B cell (primary cell): ENCODE results near the gene SYTL2. TPM values are rescaled to one million over a fixed set of nuclear protein-coding genes. Genes with fewer than 3 reads are reported as not detected.

Source experiments
- ATAC-seq: fragments of 200-7000 bp; cut with Tn5 transposase; one replicate; pipeline ENCODE4 v1.10.0; 2021; ENCODE audit warnings: low read depth, mild to moderate bottlenecking, moderate number of reproducible peaks, moderate library complexity
- CTCF ChIA-PET: fragments of 350-600 bp; sonication (Branson Sonifier 250); formaldehyde crosslinking; loops from one replicate; lab custom pipeline; 2021; ENCODE audit warnings: antibody characterized with exemption, inconsistent platforms; lab: Charles Lee
- POLR2A ChIA-PET: fragments of 350-600 bp; sonication (Branson Sonifier 250); formaldehyde crosslinking; loops from one replicate; lab custom pipeline; 2021; ENCODE audit warnings: antibody characterized with exemption; lab: Charles Lee
- DNase-seq: peaks from one replicate; pipeline ENCODE4 v3.0.0; 2013
- H2AFZ ChIP-seq: 2 replicates; pipeline ENCODE4 v1.6.1; 2012; ENCODE audit warnings: mild to moderate bottlenecking, low read depth, low read length; ENCODE audit not compliant: insufficient read depth, poor library complexity, severe bottlenecking
- H3K27ac ChIP-seq, 2 donors: 1 replicate in 1 of 2; 2 replicates in 1 of 2; pipeline ENCODE4 v1.5.1; 2012 to 2013; ENCODE audit warnings: low read length in 2 of 2, mild to moderate bottlenecking in 2 of 2, moderate library complexity in 1 of 2
- H3K27me3 ChIP-seq, 4 experiments: fragments of 200-600 bp in 1 of 4; sonication (generic) in 1 of 4; replicated peaks in 1 of 4; 1 replicate in 2 of 4; 2 replicates in 2 of 4; pipeline versions ENCODE4 v1.6.1 to v1.7.0; 2013 to 2016; ENCODE audit warnings: low read length in 3 of 4, mild to moderate bottlenecking in 2 of 4, mixed read lengths in 1 of 4, moderate library complexity in 1 of 4; ENCODE audit not compliant: insufficient read depth in 4 of 4, control insufficient read depth in 3 of 4; ENCODE audit errors: control extremely low read depth in 1 of 4
- H3K36me3 ChIP-seq, 2 experiments: replicated peaks in 1 of 2; 1 replicate in 1 of 2; 2 replicates in 1 of 2; pipeline versions ENCODE4 v1.6.1 to v1.7.1; 2013; ENCODE audit warnings: low read length in 1 of 2; ENCODE audit not compliant: insufficient read depth in 2 of 2, control insufficient read depth in 1 of 2; ENCODE audit errors: control extremely low read depth in 1 of 2, extremely low read depth in 1 of 2
- H3K4me1 ChIP-seq, 2 donors: fragments of 200-600 bp in 1 of 2; sonication (generic) in 1 of 2; 1 replicate in 1 of 2; 2 replicates in 1 of 2; pipeline versions ENCODE4 v1.5.1 to v1.6.1; 2013 to 2017; ENCODE audit warnings: low read length in 2 of 2; ENCODE audit not compliant: control insufficient read depth in 2 of 2, insufficient read depth in 2 of 2
- H3K4me2 ChIP-seq: replicated peaks from 2 replicates; pipeline ENCODE3; 2012; ENCODE audit warnings: mild to moderate bottlenecking, low read depth, low read length; ENCODE audit not compliant: poor library complexity, severe bottlenecking
- H3K4me3 ChIP-seq, 5 experiments: fragments of 200-600 bp in 1 of 5; sonication (generic) in 1 of 5; 1 replicate in 3 of 5; 2 replicates in 2 of 5; pipeline versions ENCODE4 v1.5.1 to v1.7.0; 2011 to 2016; ENCODE audit warnings: low read length in 4 of 5, mild to moderate bottlenecking in 4 of 5, low read depth in 2 of 5, control low read depth in 1 of 5, moderate library complexity in 1 of 5; ENCODE audit not compliant: insufficient read depth in 1 of 5; ENCODE audit errors: control extremely low read depth in 1 of 5, extremely low read depth in 1 of 5
- H3K79me2 ChIP-seq: fragments of 200-600 bp; sonication (generic); one replicate; pipeline ENCODE4 v1.6.0; 2016; ENCODE audit warnings: low read length; ENCODE audit not compliant: control insufficient read depth, insufficient read depth
- H3K9ac ChIP-seq: fragments of 200-600 bp; sonication (generic); 2 replicates; pipeline ENCODE4 v1.6.1; 2017; ENCODE audit warnings: mild to moderate bottlenecking, low read length, moderate library complexity
- H3K9me3 ChIP-seq, 3 donors: one replicate each; pipeline versions ENCODE4 v1.6.1 to v1.7.1; 2013; ENCODE audit warnings: low read length in 2 of 3; ENCODE audit not compliant: control insufficient read depth in 2 of 3, insufficient read depth in 1 of 3; ENCODE audit errors: control extremely low read depth in 1 of 3
- H4K20me1 ChIP-seq: 2 replicates; pipeline ENCODE4 v1.6.0; 2012; ENCODE audit warnings: mild to moderate bottlenecking, low read length; ENCODE audit not compliant: insufficient read depth, control insufficient read depth, poor library complexity, severe bottlenecking
- H3K27ac Mint-ChIP-seq: one replicate; pipeline ENCODE4 v1.8.0; 2021; ENCODE audit warnings: mixed read lengths
- H3K27me3 Mint-ChIP-seq: one replicate; pipeline ENCODE4 v1.8.0; 2021; ENCODE audit warnings: mixed read lengths
- H3K4me1 Mint-ChIP-seq: one replicate; pipeline ENCODE4 v1.8.0; 2021; ENCODE audit warnings: mixed read lengths
- H3K4me3 Mint-ChIP-seq: one replicate; pipeline ENCODE4 v1.8.0; 2021; ENCODE audit warnings: mixed read lengths
- H3K9me3 Mint-ChIP-seq: one replicate; pipeline ENCODE4 v1.8.0; 2022; ENCODE audit warnings: mixed read lengths; ENCODE audit not compliant: insufficient read depth
- EZH2 ChIP-seq: IDR thresholded peaks from 2 replicates; pipeline ENCODE4 v1.6.1; 2012; ENCODE audit warnings: borderline replicate concordance, low read depth, mild to moderate bottlenecking, moderate library complexity, low read length; ENCODE audit not compliant: insufficient read depth, poor library complexity, severe bottlenecking
- WGBS: methylation state at CpG from one replicate; pipeline ENCODE4 v1.1.5; 2013; ENCODE audit warnings: missing lambda C conversion rate; ENCODE audit not compliant: insufficient coverage; 5-methylcytosine and 5-hydroxymethylcytosine counted together
- intact Hi-C: fragments of 100-400 bp; cut with micrococcal nuclease; formaldehyde crosslinking; loops from one replicate; pipeline ENCODE4 v1.10.0; 2022
- polyA plus RNA-seq: library from polyadenylated mRNA; depleted of rRNA; stranded (reverse); fragments of >200 nt; gene quantifications from 2 replicates; pipeline ENCODE4 v1.2.3, GENCODE V29; 2012
- total RNA-seq, 2 donors: library from RNA; stranded (reverse); fragments of 120-200 nt in 1 of 2; gene quantifications; 1 replicate in 1 of 2; 2 replicates in 1 of 2; pipeline versions ENCODE4 v1.2.3 to v1.2.4, GENCODE V29; 2013 to 2022
- TF ChIP-seq, protein P1 (sequence below): fragments of 200-600 bp; IDR thresholded peaks from one replicate; pipeline ENCODE4 v1.8.0; 2022; ENCODE audit warnings: antibody characterized with exemption, mild to moderate bottlenecking

The SYTL2 gene
- total and polyA plus RNA-seq, 2 donors (not counting 1 experiment from before 2014, with no cell fraction given) = 0.86 to 2.9 TPM

DNA sequence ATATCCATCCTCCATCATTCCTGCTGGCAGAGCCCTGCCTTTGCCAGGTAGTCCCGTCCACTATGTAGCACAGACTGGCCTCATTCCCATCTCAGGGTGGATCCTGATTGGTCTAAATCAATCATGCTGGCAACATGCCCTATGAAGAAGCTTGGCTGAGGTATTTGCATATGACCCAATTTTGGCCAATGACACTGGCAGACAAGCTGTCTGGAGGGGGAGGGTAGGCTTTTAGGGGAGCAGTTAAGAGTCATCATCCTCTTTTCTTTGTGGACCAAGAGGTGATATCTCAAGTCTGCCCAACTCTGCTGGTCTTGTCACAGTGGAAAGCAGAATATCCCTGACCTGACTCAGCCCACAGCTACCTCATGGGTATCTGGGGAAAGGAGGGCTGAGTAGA, 130.0 kb downstream of the SYTL2 start:
- WGBS = 75% methylated on average over 1 of the region's 1 CpG
- Mint-ChIP-seq H3K4me1 (peaks cover 17% of the 10 kb centered on the region), H3K4me3 (no peak overlapping the region), H3K27ac (no peak overlapping the region), H3K9me3 (no peaks in the 10 kb centered on the region), H3K27me3 (peaks cover 9% of the 10 kb centered on the region)
- POLR2A ChIA-PET = no interaction called here
- H3K9me3 ChIP-seq = no peaks in the 10 kb centered on the region
- peaks cover 0 to 9% (median 0%) of the 10 kb centered on the region in 4 experiments for H3K27me3 ChIP-seq
- TF ChIP-seq EZH2 = no peak
- TF ChIP-seq, protein P1, sequence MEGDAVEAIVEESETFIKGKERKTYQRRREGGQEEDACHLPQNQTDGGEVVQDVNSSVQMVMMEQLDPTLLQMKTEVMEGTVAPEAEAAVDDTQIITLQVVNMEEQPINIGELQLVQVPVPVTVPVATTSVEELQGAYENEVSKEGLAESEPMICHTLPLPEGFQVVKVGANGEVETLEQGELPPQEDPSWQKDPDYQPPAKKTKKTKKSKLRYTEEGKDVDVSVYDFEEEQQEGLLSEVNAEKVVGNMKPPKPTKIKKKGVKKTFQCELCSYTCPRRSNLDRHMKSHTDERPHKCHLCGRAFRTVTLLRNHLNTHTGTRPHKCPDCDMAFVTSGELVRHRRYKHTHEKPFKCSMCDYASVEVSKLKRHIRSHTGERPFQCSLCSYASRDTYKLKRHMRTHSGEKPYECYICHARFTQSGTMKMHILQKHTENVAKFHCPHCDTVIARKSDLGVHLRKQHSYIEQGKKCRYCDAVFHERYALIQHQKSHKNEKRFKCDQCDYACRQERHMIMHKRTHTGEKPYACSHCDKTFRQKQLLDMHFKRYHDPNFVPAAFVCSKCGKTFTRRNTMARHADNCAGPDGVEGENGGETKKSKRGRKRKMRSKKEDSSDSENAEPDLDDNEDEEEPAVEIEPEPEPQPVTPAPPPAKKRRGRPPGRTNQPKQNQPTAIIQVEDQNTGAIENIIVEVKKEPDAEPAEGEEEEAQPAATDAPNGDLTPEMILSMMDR = no peak
- no peak overlapping the region for H2AFZ ChIP-seq
- H3K36me3 ChIP-seq = no peaks in the 10 kb centered on the region
- ATAC-seq (no peak), DNase-seq (no peak)
- no peaks in the 10 kb centered on the region for H4K20me1 ChIP-seq
- peaks cover 3% of the 10 kb centered on the region for H3K79me2 ChIP-seq
- intact Hi-C loops = loop anchor here (5.0 kb wide), 1 partner anchor 54 kb away; the partner anchor contains the start of genes DLG2 and TMEM126B
- peaks cover 0 to 4% of the 10 kb centered on the region in 2 donors for H3K4me1 ChIP-seq
- H3K4me2 ChIP-seq = no peak overlapping the region
- H3K27ac ChIP-seq = no peak overlapping the region
- CTCF ChIA-PET = no interaction called here
- H3K4me3 ChIP-seq = no peak overlapping the region
- H3K9ac ChIP-seq = no peak overlapping the region

DNA sequence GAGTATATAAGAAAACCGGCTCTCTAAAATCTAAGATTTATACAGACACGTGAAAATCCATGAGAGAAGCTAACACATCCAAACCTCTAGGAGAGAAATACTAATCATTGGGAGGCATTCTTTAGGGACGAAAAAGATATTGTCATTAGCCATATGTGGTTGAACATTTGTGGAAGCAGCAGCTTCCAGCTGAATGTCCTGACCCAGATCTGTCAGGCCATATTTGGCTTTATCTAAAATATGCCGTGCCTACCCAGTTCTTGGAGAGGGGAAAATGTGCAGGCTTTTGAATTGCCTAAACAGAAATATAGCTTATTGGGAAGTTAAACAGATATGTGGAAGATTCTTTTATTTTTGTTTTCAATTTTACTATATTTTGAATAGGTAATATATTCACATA, 131.4 kb downstream of the SYTL2 start:
- ATAC-seq = no peak
- no peak overlapping the region for H3K4me3 Mint-ChIP-seq
- Histone ChIP-seq H3K36me3 (no peaks in the 10 kb centered on the region), H3K4me3 (no peak overlapping the region), H3K79me2 (peaks cover 3% of the 10 kb centered on the region), H2AFZ (no peak overlapping the region), H3K9me3 (no peaks in the 10 kb centered on the region), H3K27me3 (peaks cover 0 to 9% (median 0%) of the 10 kb centered on the region in 4 experiments), H3K9ac (no peak overlapping the region), H3K27ac (no peak overlapping the region), H3K4me1 (peaks cover 0 to 4% of the 10 kb centered on the region in 2 donors), H4K20me1 (no peaks in the 10 kb centered on the region), H3K4me2 (no peak overlapping the region)
- POLR2A ChIA-PET = interaction anchor here (0.5 kb wide), 1 partner anchor 31 kb away, joined by 8 read pairs; no protein-coding TSS in a partner anchor
- CTCF ChIA-PET = interaction anchor here (0.9 to 1.1 kb wide), 2 partner anchors 14 to 23 kb away, joined by 3 read pairs; partner anchors contain the start of gene CREBZF
- WGBS = no CpG with 5 or more reads among the region's 4 CpGs
- peaks cover 17% of the 10 kb centered on the region for H3K4me1 Mint-ChIP-seq
- H3K27ac Mint-ChIP-seq = no peak overlapping the region
- intact Hi-C loops = no loop called here
- TF ChIP-seq, protein P1 = no peak
- TF ChIP-seq EZH2 = no peak
- peaks cover 9% of the 10 kb centered on the region for H3K27me3 Mint-ChIP-seq
- no peak for DNase-seq
- H3K9me3 Mint-ChIP-seq = no peaks in the 10 kb centered on the region
